Central memory CD8-positive, alpha-beta T cell (primary cell): Measurements from ENCODE around the gene NEU1.
"Not testable (repeated sequence)": the region's sequence is repeated elsewhere in the genome, so short reads cannot be mapped to it uniquely, and the experiment has no call there.

ENCODE experiments used
- ATAC-seq: fragments of 150-1000 bp; cut with Tn5 transposase; replicated peaks from 2 replicates; pipeline ENCODE4 v1.10.0; 2022; ENCODE audit warnings: mild to moderate bottlenecking, moderate FRiP score, moderate number of reproducible peaks; ENCODE audit not compliant: poor library complexity, severe bottlenecking; ENCODE audit errors: extremely low read depth
- DNase-seq, 2 donors: peaks; one replicate each; pipeline ENCODE4 v3.0.0; 2021; ENCODE audit warnings: low spot score in 2 of 2
- H3K27ac Mint-ChIP-seq: one replicate; pipeline ENCODE4 v1.8.0; 2022; ENCODE audit warnings: low read depth, mild to moderate bottlenecking, moderate library complexity, mixed read lengths
- H3K27me3 Mint-ChIP-seq: one replicate; pipeline ENCODE4 v1.8.0; 2022; ENCODE audit warnings: mixed read lengths
- H3K36me3 Mint-ChIP-seq: one replicate; pipeline ENCODE4 v1.8.0; 2022; ENCODE audit warnings: mild to moderate bottlenecking, moderate library complexity, mixed read lengths; ENCODE audit not compliant: insufficient read depth
- H3K4me1 Mint-ChIP-seq: one replicate; pipeline ENCODE4 v1.8.0; 2022; ENCODE audit warnings: mixed read lengths
- H3K4me3 Mint-ChIP-seq: one replicate; pipeline ENCODE4 v1.8.0; 2022; ENCODE audit warnings: mild to moderate bottlenecking, moderate library complexity, mixed read lengths
- H3K9me3 Mint-ChIP-seq: one replicate; pipeline ENCODE4 v1.8.0; 2022; ENCODE audit warnings: mixed read lengths

NEU1 gene

DNA sequence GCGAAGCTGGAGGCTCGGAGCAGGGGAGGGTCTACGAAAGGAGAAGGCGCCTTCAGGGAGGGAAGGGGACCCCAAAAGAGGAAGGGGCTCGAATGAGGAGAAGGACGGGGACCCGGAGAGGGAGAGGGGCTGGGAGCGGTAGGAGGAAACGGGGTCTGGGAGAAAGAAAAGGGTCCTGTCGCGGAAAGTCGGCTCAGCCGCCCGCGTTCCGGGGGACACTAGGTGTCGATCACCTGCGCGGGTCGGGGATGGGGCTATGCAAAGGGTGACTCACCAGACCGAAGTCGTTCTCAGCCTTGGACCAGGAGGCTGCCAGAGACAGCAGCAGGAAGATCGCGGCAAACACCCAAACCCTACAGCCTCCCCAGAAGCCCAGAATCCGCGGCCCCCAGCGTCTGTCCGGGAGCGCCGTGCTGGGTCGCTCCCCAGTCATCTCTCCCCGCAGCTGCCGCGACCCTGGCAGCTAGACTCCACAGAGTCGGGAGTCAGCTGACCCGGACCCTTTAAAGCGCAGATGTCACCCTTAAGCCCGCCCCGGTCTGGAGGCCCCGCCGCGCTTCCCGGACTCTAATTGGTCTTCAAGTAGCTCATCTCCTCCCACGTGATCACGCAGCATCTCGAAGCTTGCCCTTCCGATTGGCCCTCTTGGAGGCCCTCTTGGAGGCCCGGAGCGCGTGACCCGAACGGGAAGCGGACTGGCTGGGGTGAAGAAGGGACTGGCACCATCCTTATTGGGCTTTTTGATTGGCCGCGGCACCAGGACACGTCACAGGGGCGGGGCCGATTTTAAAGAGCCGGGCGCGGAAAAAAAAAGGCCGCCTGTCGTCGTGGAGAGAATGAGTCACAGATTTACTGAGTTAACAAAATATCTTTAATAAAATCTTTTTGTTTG lies at the start of gene NEU1:
NEU1 (minus strand) TSS at position 478 of the 892 bp plus-strand sequence; CDS start at position 433, 45 bp downstream.
- H3K4me1 Mint-ChIP-seq, result peaks cover 26% of the 10 kb centered on the region
- peak; percentile 92 to 99 for DNase-seq
- H3K27me3 Mint-ChIP-seq, result no peaks in the 10 kb centered on the region
- H3K27ac Mint-ChIP-seq, result peak within 1 kb of the TSS; percentile 94
- no peaks in the 10 kb centered on the region for H3K9me3 Mint-ChIP-seq
- peaks cover 36% of the 10 kb centered on the region for H3K36me3 Mint-ChIP-seq
- peak; percentile 97 for ATAC-seq
- peak within 1 kb of the TSS; percentile 81 for H3K4me3 Mint-ChIP-seq

DNA sequence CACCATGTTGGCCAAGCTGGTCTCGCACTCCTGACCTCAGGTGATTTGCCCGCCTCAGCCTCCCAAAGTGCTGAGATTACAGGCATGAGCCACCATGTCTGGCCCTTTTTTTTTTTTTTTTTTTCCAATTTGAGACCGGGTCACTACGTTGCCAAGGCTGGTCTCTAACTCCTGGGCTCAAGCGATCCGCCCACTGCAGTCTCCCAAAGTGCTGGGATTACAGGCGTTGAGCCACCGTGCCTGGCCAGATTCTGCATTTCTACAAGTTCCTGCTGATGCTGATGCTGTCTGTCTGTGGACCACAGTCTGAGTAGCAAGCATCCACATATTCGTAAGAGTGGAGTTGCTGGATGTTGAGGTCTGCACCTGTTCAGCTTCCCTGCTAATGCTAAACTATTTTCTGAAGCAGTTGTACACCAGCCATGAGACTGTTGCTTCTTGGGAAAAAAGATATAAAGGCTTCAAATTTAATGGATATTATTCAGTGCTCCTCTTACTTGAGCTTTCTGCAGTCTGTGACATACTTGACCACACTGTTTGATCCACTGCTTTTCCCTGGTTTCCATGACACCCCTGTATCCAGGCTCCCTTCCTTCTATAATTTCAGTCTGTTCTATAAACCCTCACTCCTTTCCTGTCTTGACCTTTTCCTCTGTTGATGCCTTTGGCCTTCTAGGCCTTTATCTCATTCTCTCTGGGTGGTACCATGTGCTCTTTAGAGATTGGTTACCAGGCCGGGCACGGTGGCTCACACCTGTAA lies 49.4 kb upstream of the NEU1 start:
- Mint-ChIP-seq H3K9me3 (no peaks in the 10 kb centered on the region), H3K27ac (no peak overlapping the region), H3K36me3 (peaks cover 2% of the 10 kb centered on the region), H3K4me1 (no peaks in the 10 kb centered on the region), H3K4me3 (no peak overlapping the region), H3K27me3 (peaks cover 27% of the 10 kb centered on the region)
- DNase-seq, result no peak
- no peak for ATAC-seq

DNA sequence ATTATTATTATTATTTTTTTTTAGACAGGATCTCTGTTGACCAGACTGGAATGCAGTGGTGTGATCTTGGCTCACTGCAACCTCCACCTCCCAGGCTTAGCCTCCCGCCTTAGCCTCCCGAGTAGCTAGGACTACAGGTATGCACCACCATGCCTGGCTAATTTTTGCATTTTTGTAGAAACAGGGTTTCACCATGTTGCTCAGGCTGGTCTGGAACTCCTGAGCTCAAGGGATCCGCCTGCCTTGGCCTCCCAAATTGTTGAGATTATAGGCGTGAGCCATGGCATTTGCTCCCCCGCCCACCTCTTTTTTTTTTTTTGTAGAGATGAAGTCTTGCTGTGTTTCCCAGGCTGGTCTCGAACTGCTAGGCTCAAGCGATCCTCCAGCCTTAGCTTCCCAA lies 46.7 kb upstream of the NEU1 start:
- peaks cover 18% of the 10 kb centered on the region for H3K27me3 Mint-ChIP-seq
- not testable (repeated sequence) for H3K9me3 Mint-ChIP-seq, DNase-seq, H3K4me3 Mint-ChIP-seq, H3K4me1 Mint-ChIP-seq, H3K27ac Mint-ChIP-seq, ATAC-seq, H3K36me3 Mint-ChIP-seq

DNA sequence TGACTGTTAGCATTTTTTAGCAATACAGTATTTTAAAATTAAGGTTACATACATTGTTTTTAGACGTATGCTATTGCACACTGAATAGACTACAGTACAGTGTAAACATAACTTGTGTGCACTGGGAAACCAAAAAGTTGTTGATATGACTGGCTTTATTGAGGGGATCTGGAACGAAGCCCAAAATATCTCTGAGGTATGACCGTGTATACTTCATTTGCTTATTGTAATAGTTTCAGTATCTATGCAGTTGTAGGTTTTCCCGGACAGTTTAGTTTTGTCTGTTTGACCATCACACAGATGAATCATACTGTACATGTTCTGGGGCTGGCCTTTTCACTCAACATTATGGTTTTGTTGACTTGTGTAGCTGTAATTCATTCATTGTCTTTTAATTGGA lies 46.2 kb upstream of the NEU1 start:
- Mint-ChIP-seq H3K9me3 (no peaks in the 10 kb centered on the region), H3K27ac (no peak overlapping the region), H3K27me3 (peaks cover 18% of the 10 kb centered on the region), H3K4me3 (no peak overlapping the region), H3K4me1 (no peaks in the 10 kb centered on the region), H3K36me3 (peaks cover 2% of the 10 kb centered on the region)
- DNase-seq (no peak), ATAC-seq (no peak)

DNA sequence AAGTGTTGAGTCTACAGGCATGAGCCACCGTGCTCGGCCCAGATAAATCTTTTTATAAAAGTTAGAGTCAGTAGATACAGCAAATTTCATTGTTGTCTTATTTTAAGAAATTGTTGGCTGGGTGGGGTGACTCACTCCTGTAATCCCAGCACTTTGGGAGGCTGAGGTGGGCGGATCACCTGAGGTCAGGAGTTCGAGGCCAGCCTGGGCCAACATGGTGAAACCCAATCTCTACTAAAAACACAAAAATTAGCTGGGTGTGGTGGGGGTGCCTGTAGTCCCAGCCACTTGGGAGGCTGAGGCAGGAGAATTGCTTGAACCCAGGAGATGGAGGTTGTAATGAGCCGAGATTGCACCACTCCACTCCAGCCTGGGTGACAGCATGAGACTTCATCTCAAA lies 45.6 kb upstream of the NEU1 start:
- not testable (repeated sequence) for H3K9me3 Mint-ChIP-seq, ATAC-seq, H3K36me3 Mint-ChIP-seq, H3K4me1 Mint-ChIP-seq, H3K27ac Mint-ChIP-seq, H3K4me3 Mint-ChIP-seq, DNase-seq
- peaks cover 18% of the 10 kb centered on the region for H3K27me3 Mint-ChIP-seq

DNA sequence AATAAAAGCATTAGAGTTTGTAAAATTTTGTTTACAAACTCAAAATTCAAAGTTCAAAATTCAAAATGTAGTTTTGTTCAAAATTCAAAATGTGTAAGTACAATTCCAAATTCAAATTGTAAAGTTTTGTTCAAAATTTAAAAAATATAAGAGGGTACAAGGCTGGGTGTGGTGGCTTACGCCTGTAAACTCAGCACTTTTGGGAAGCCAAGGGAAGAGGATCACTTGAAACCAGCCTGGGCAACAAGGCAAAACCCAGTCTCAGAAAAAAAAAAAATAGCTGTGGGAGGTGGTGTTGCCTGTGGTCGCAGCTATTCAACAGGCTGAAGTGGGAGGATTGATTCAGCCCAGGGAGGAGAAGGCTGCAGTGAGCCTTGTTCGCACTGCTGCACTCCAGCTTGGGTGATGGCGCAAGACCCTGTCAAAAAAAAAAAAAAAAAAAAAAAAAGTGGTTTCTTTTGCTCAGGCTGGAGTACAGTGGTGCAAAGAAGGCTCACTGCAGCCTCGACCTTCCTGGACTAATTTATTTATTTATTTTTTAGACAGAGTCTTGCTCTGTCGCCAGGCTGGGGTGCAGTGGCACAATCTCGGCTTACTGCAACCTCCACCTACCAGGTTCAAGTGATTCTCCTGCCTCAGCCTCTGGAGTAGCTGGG lies 44.7 kb upstream of the NEU1 start:
- H3K4me3 Mint-ChIP-seq, result no peak overlapping the region
- H3K36me3 Mint-ChIP-seq, result peaks cover 7% of the 10 kb centered on the region
- no peak for DNase-seq
- H3K4me1 Mint-ChIP-seq, result peaks cover 10% of the 10 kb centered on the region
- no peaks in the 10 kb centered on the region for H3K9me3 Mint-ChIP-seq
- ATAC-seq, result no peak
- H3K27me3 Mint-ChIP-seq, result peaks cover 13% of the 10 kb centered on the region
- no peak overlapping the region for H3K27ac Mint-ChIP-seq

DNA sequence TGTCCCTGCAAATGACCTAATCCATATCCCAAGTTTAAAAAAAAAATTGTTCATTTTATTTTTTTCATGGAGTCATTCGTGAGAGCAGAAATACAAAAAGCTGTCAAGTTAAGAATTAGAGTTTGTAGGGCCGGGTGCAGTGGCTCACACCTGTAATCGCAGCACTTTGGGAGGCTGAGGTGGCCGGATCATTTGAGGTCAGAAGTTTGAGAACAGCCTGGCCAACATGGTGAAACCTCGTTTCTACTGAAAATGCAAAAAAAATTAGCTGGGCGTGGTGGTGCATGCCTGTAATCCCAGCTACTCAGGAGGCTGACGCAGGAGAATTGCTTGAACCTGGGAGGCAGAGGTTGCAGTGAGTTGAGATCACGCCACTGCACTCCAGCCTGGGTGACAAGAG lies 44.1 kb upstream of the NEU1 start:
- H3K4me3 Mint-ChIP-seq, DNase-seq, H3K9me3 Mint-ChIP-seq, H3K27ac Mint-ChIP-seq, H3K27me3 Mint-ChIP-seq, H3K36me3 Mint-ChIP-seq, ATAC-seq: not testable (repeated sequence)
- peaks cover 13% of the 10 kb centered on the region for H3K4me1 Mint-ChIP-seq

DNA sequence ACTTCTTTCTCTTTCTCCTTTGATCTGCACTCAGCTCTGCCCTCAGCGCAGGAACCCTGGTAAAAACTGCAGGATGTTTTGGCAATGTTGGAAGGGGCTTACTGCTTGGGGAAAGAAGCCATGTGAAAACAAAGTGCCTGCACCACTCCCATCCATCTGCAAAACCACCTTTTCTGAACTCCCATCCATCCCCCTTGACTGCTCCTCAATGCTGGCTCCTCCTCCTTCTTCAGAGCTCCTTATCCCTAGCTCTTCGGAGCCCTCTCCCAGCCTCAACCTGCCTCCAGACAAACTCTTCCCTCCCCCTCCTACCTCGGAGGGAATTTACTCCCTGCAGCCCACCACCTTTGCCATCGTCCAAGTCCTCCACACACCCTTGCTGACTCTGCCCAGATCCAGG lies 43.5 kb upstream of the NEU1 start:
- H3K27me3 Mint-ChIP-seq, result peaks cover 8% of the 10 kb centered on the region
- no peak overlapping the region for H3K27ac Mint-ChIP-seq
- no peak for DNase-seq
- no peak overlapping the region for H3K4me3 Mint-ChIP-seq
- H3K36me3 Mint-ChIP-seq, result peaks cover 8% of the 10 kb centered on the region
- H3K4me1 Mint-ChIP-seq, result peaks cover 13% of the 10 kb centered on the region
- ATAC-seq, result no peak
- no peaks in the 10 kb centered on the region for H3K9me3 Mint-ChIP-seq

DNA sequence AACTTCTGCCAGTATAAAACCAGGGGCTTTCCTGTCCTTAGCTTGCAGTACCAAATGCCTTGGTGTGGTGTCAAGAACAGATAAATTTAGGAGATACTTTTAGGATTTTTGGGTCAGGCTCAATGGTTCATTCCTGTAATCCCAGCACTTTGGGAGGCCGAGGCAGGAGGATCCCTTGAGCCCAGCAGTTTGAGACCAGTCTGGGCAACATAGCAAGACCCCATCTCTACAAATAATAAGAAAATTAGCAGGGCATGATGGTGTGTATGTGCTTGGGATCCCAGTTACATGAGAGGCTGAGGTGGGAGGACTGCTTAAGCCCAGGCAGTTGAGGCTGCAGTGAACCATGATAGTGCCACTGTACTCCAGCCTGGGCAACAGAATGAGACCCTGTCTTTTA lies 42.4 kb upstream of the NEU1 start:
- H3K4me3 Mint-ChIP-seq, result no peak overlapping the region
- peaks cover 8% of the 10 kb centered on the region for H3K27me3 Mint-ChIP-seq
- no peak overlapping the region for H3K27ac Mint-ChIP-seq
- ATAC-seq, result no peak
- peaks cover 11% of the 10 kb centered on the region for H3K36me3 Mint-ChIP-seq
- H3K4me1 Mint-ChIP-seq, result peaks cover 13% of the 10 kb centered on the region
- no peak for DNase-seq
- H3K9me3 Mint-ChIP-seq, result no peaks in the 10 kb centered on the region

DNA sequence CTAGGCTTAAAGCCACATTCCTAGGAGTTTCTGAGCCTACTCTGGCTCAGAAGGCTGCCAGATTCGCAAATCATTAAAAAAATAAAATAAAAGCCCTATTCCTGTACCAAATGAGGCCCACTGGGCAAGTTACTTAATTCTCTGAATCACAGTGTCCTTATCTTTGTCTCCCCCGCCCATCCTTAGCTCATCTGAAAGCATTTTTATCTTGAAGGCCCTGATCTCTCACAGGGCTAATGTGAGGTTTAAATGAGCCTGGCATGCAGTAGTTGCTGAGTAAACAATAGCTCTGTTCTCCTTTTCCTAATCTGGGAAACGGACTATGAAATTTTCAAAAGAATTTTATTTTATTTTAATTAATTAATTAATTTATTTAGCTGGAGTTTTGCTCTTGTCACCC lies 41.3 kb upstream of the NEU1 start:
- DNase-seq, result no peak
- no peak for ATAC-seq
- H3K9me3 Mint-ChIP-seq, result no peaks in the 10 kb centered on the region
- H3K27me3 Mint-ChIP-seq, result peaks cover 8% of the 10 kb centered on the region
- H3K4me3 Mint-ChIP-seq, result no peak overlapping the region
- H3K27ac Mint-ChIP-seq, result no peak overlapping the region
- H3K4me1 Mint-ChIP-seq, result peaks cover 22% of the 10 kb centered on the region
- peaks cover 9% of the 10 kb centered on the region for H3K36me3 Mint-ChIP-seq

DNA sequence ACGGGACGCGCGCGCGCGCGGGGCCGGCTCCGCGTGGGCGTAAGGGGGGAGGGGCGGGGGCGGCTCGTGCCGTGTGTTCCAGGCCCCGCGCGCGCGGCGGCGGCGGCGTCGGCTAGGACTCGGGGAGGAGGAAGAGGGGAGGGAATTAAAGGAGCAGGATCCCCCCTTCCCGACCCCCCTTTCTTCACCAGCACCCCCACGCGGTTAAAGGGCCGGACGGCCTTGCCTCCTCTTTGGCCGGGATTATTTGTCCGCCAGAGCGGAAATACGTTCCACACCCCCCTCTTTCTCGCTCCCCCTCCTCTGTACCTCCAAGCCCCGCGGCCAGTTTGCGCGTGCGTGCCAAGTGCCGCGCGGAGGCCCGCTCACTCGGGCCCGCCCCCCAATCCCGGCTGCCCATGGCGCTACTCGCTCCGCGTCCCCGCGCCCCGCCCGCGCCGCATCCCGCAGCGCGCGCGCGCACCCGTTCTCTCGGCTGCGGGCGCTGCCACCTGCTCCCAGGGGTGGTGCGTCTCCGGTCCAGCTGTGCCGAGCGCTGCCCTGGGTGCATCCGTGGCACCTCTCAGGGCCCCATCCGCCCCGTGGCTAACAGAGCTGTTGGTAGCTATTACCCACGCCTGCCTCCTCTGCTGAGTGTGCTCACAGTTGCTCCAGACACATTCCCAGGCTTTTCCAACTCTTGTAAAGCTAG lies 39.5 kb upstream of the NEU1 start, which contains the start of gene ZBTB12:
ZBTB12 (minus strand) TSS at position 134 of the 691 bp plus-strand sequence. CDS start 781 bp downstream, outside the sequence.
- Mint-ChIP-seq H3K27me3 (peaks cover 8% of the 10 kb centered on the region), H3K9me3 (no peaks in the 10 kb centered on the region), H3K4me1 (peaks cover 34% of the 10 kb centered on the region), H3K27ac (peak within 1 kb of the TSS; percentile 2), H3K4me3 (peak within 1 kb of the TSS; percentile 85), H3K36me3 (peaks cover 16% of the 10 kb centered on the region)
- ATAC-seq, result peak; percentile 53
- peak; percentile 68 to 77 for DNase-seq

DNA sequence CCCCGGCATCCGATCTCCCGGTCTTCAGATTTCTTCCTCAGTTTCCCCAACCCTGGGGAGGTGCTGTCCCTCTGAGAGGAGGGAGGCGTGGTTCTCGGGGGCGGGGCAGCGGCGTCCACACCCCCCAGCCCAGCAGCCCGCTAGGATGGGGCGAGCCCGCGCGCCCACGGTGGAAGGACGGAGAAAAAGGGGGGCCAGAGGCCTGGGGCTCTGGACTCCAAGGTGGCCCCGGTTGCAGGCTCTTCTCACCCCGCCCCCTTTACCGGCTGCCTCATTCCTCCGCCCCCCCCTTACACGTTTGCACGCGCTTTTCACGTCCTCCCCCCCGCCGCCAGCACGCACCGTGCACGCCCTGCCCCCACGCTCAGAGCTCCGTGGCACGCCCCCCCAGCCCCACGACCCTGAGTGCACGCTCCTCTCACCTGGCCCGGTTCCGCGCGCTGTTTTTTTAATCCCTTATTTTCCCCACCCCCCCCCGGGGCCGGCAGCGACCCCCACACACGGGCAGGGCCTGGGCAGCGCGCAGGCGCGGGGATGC lies 38.9 kb upstream of the NEU1 start:
- DNase-seq (peak; percentile 37 to 38), ATAC-seq (peak; percentile 22)
- peaks cover 5% of the 10 kb centered on the region for H3K27me3 Mint-ChIP-seq
- peaks cover 37% of the 10 kb centered on the region for H3K4me1 Mint-ChIP-seq
- H3K4me3 Mint-ChIP-seq, result peak overlapping the region; percentile 85
- H3K36me3 Mint-ChIP-seq, result peaks cover 18% of the 10 kb centered on the region
- H3K27ac Mint-ChIP-seq, result peak overlapping the region; percentile 2
- no peaks in the 10 kb centered on the region for H3K9me3 Mint-ChIP-seq
